Heart left ventricle (tissue), 16 donors: ENCODE data around the gene DDX31. TPM values are rescaled to one million over a fixed set of nuclear protein-coding genes. Genes with fewer than 3 reads are reported as not detected.
A peak's percentile ranks its signal among the peaks of the same experiment; 100 is the strongest.

ENCODE experiments used
- ATAC-seq, 4 donors: fragments of 200-7000 bp; cut with Tn5 transposase; one replicate each; pipeline ENCODE4 v1.9.1; 2020 to 2022; ENCODE audit warnings: moderate library complexity in 4 of 4, mild to moderate bottlenecking in 3 of 4, moderate number of reproducible peaks in 1 of 4
- DNase-seq, 5 donors: peaks; one replicate each; pipeline ENCODE4 v3.0.0-alpha.2; 2020
- H3K27ac ChIP-seq, 12 donors: fragments of 200-600 bp; sonication (generic) in 4 of 12; one replicate each; pipeline versions ENCODE4 v1.5.0 to v1.8.0; 2016 to 2022; ENCODE audit warnings: mild to moderate bottlenecking in 2 of 12
- H3K27me3 ChIP-seq, 9 donors: fragments of 200-600 bp; sonication (generic) in 2 of 9; one replicate each; pipeline versions ENCODE4 v1.5.1 to v1.8.0; 2016 to 2022; ENCODE audit warnings: mild to moderate bottlenecking in 3 of 9
- H3K36me3 ChIP-seq, 9 donors: fragments of 200-600 bp; sonication (generic) in 2 of 9; one replicate each; pipeline versions ENCODE4 v1.5.0 to v1.8.0; 2018 to 2022; ENCODE audit warnings: mild to moderate bottlenecking in 2 of 9
- H3K4me1 ChIP-seq, 12 donors: fragments of 200-600 bp; sonication (generic) in 4 of 12; one replicate each; pipeline versions ENCODE4 v1.5.0 to v1.8.0; 2016 to 2022; ENCODE audit warnings: mild to moderate bottlenecking in 3 of 12
- H3K4me3 ChIP-seq, 12 donors: fragments of 200-600 bp; sonication (generic) in 4 of 12; one replicate each; pipeline versions ENCODE4 v1.5.0 to v1.8.0; 2017 to 2022; ENCODE audit warnings: mild to moderate bottlenecking in 9 of 12, moderate library complexity in 4 of 12
- H3K9me3 ChIP-seq, 12 donors: fragments of 200-600 bp; sonication (generic) in 4 of 12; one replicate each; pipeline versions ENCODE4 v1.5.0 to v1.8.0; 2016 to 2022; ENCODE audit warnings: mild to moderate bottlenecking in 1 of 12
- POLR2A ChIP-seq, 2 donors: fragments of 450-650 bp; IDR thresholded peaks; one replicate each; pipeline ENCODE4 v1.6.1; 2017; ENCODE audit warnings: antibody characterized with exemption in 2 of 2, mild to moderate bottlenecking in 2 of 2, moderate library complexity in 2 of 2
- WGBS, 4 donors: extraction: QIAGEN DNeasy Blood & Tissue Kit in 2 of 4; methylation state at CpG; one replicate each; pipeline versions ENCODE4 v1.1.5 to v1.1.7; 2013 to 2018; 5-methylcytosine and 5-hydroxymethylcytosine counted together
- intact Hi-C, 10 donors: fragments of 100-400 bp; cut with DNase I; formaldehyde crosslinking; loops; one replicate each; pipeline versions ENCODE4 v1.11.1 to v1.14.2; 2022
- polyA plus RNA-seq, 2 donors: library from polyadenylated mRNA; stranded (reverse); fragments of 200-250 nt; gene quantifications; one replicate each; pipeline ENCODE4 v1.2.3, GENCODE V29; 2013
- total RNA-seq, 9 donors: library from RNA; depleted of rRNA in 2 of 9; stranded (reverse); fragments of >200 nt in 2 of 9; fragmentation: NEBNext Ultra II Directional in 3 of 9; extraction: Animal tissue kit (Norgen Biotek cat#: 25700) in 3 of 9; gene quantifications; one replicate each; pipeline versions ENCODE4 v1.1.0 to v1.2.4, GENCODE V29; 2016 to 2023
- TF ChIP-seq, protein P1 (sequence below), 12 donors: fragments of 200-600 bp; sonication (generic) in 4 of 12; IDR thresholded peaks; one replicate each; pipeline versions ENCODE4 v1.5.0 to v1.8.0; 2018 to 2022; ENCODE audit warnings: antibody characterized with exemption in 12 of 12, mild to moderate bottlenecking in 5 of 12
- donor health status: ischemic (EF 13 %, LVEDD 7.1; RV severe dilation, severe dysfunction).
- donor health status: healthy with polysubstance abuse.
- donor health status: DM: no; HTN: yes; CAD: no.
- donor health status: DM: no; HTN: no; CAD: no.
- donor health status: ischemic (EF 25% LVEDD 6.9; RV normal size, moderate dysfunction).
- donor health status: ischemic (EF 25% LVEDD 5.7; RV mildly dilated, moderate dysfunction).
- donor health status: healthy.
- donor health status: DM: yes; HTN: yes; CAD: no.
- donor health status: ischemic (EF 35%, LVEDD 5.7; RV mildly dilated, moderate dysfunction).
- donor health status: nonischemic (EF 11% LVEDD 7.7; RV severe dilation, severe dysfunction).
- donor health status: DM: yes; HTN: yes; CAD: no.
- donor health status: PGD.
- donor health status: ischemic (EF 29% LVEDD 5.4; RV normal size, mild dysfunction).
- donor health status: nonischemic (EF 23%, LVEDD 6.1; RV moderate dilation, normal function).

The DDX31 gene
- total and polyA plus RNA-seq, 11 donors = 2.4 to 7.0 (median 5.1) TPM

DNA sequence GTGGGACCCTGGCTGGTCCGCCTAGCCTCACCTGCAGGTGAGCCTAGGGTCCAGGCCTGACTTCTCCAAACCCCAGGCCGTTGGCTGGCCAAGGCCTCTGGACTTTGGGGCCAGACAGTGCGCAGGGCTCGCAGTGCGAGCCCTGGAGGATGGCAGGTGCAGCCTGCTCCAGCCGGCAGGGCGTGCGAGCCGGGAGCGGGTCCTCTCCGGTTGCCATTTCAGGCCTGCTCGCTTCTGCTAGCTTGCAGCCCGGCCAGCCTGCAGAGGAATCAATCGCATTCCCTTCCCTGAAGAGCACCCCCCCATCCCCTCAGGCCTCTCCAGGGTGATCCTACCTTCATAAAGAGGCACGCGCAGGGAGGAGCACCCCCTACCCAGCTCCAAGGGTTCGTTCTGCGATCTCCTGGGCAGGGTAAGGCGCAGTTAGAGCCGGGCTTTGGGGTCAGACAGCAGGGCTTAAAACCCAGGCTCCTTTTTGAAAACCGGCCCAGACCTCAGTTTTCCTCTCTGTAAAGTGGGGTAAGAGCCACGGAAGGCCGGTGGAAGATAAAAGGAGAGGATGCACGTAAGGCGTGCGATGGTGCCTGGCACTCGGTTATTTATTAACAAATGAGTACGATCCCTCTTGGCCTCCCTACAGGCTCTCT lies 81.2 kb downstream of the DDX31 start:
- Histone ChIP-seq H3K4me1 (peaks cover 0 to 32% (median 1%) of the 10 kb centered on the region in 12 donors), H3K27me3 (peaks cover 60 to 87% (median 82%) of the 10 kb centered on the region in 9 donors), H3K4me3 (no peak overlapping the region), H3K36me3 (peaks cover 0 to 10% (median 0%) of the 10 kb centered on the region in 9 donors), H3K9me3 (no peaks in the 10 kb centered on the region), H3K27ac (no peak overlapping the region)
- no peak for DNase-seq
- 4 to 11% (median 7%) methylated on average over 28 of the region's 28 CpGs for WGBS, 4 donors
- ATAC-seq = no peak
- intact Hi-C loops = no loop called here
- TF ChIP-seq, protein P1, sequence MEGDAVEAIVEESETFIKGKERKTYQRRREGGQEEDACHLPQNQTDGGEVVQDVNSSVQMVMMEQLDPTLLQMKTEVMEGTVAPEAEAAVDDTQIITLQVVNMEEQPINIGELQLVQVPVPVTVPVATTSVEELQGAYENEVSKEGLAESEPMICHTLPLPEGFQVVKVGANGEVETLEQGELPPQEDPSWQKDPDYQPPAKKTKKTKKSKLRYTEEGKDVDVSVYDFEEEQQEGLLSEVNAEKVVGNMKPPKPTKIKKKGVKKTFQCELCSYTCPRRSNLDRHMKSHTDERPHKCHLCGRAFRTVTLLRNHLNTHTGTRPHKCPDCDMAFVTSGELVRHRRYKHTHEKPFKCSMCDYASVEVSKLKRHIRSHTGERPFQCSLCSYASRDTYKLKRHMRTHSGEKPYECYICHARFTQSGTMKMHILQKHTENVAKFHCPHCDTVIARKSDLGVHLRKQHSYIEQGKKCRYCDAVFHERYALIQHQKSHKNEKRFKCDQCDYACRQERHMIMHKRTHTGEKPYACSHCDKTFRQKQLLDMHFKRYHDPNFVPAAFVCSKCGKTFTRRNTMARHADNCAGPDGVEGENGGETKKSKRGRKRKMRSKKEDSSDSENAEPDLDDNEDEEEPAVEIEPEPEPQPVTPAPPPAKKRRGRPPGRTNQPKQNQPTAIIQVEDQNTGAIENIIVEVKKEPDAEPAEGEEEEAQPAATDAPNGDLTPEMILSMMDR (IDR thresholded peaks at IDR 0.05) = no peak
- no peak for TF ChIP-seq POLR2A (IDR thresholded peaks at IDR 0.05)

DNA sequence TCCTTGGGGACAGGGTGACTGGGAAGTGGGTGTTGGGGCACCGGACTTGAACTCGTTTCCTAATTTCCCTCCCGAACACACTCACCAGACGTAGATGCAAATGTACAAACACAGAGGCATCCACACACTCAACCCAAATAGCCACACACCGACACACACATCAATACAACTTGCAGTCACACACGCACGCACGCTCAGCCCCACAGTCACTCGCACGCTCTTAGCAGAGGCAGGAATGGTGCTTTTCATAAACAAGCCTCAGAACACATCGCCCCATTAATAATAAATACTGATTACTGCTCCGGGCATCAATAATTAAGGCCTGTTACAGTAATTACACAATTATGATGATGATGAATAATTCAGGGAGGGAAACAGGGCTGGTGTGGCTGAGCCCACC lies 81.7 kb downstream of the DDX31 start:
- WGBS, 4 donors = 24 to 37% (median 30%) methylated on average over 12 of the region's 12 CpGs
- Histone ChIP-seq H3K36me3 (peaks cover 0 to 7% (median 0%) of the 10 kb centered on the region in 9 donors), H3K27me3 (peaks cover 66 to 92% (median 87%) of the 10 kb centered on the region in 9 donors), H3K27ac (no peak overlapping the region), H3K9me3 (no peaks in the 10 kb centered on the region), H3K4me3 (no peak overlapping the region), H3K4me1 (peaks cover 0 to 32% (median 1%) of the 10 kb centered on the region in 12 donors)
- intact Hi-C loops = no loop called here
- DNase-seq = no peak
- ATAC-seq = no peak
- TF ChIP-seq, protein P1 (IDR thresholded peaks at IDR 0.05) = no peak
- no peak for TF ChIP-seq POLR2A (IDR thresholded peaks at IDR 0.05)

DNA sequence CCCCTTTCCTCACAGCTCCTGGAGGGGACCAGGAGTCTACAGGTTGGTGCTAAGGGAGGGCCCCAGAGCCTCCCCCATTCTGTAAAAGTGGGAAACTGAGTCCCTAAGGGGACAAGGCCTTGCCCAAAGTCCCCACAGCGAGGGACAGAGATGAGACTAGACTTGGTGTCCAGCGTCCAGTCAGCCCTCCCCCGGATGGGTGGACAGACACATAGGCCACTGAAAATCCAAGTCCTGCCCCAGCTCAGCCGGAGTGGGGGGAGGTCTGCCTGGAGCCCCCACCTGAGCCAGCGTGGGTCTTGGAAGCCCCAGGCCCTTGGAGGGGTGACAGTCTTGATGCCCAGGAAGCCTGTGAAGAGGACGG lies 82.2 kb downstream of the DDX31 start:
- Histone ChIP-seq H3K36me3 (peaks cover 0 to 2% (median 0%) of the 10 kb centered on the region in 9 donors), H3K27ac (no peak overlapping the region), H3K9me3 (no peaks in the 10 kb centered on the region), H3K27me3 (peaks cover 66 to 97% (median 93%) of the 10 kb centered on the region in 9 donors), H3K4me3 (no peak overlapping the region), H3K4me1 (peaks cover 0 to 32% (median 1%) of the 10 kb centered on the region in 12 donors)
- DNase-seq (no peak), ATAC-seq (no peak)
- 12 to 18% (median 14%) methylated on average over 4 to 6 of the region's 6 CpGs; no CpG with 5 or more reads in 1 of the 4 donors for WGBS, 4 donors
- TF ChIP-seq, protein P1 (IDR thresholded peaks at IDR 0.05) = no peak
- no peak for TF ChIP-seq POLR2A (IDR thresholded peaks at IDR 0.05)
- intact Hi-C loops = no loop called here

DNA sequence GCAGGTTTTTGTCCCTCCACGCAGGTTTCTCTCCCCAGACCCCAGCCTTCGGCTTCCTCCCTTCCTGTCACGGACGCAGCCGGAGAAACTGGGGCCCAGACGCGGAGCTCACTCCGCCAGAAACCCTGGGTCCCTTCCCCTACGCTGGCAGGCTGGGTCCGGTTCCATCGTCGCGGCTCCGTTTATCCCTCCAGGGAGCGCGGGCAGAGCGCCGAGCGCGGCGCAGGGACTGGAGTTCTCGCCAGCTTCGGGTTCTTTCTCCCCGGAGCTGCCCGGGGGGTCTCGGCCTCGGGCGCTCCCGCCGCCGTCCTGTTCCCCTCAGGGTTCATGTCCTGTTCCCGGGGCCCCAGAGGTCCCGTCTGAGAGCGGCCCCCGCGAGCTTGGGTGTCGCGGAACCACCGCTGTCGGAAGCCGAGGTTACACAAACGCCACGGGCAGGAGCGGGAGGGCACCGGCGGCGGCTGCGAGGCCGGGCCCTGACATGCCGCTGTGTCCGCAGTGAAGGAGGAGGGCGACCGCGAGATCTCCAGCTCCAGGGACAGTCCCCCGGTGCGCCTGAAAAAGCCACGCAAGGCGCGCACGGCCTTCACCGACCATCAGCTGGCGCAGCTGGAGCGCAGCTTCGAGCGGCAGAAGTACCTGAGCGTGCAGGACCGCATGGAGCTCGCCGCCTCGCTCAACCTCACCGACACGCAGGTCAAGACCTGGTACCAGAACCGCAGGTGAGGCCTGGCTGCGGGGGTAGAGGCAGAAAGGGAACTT lies 82.8 kb downstream of the DDX31 start:
- H3K9me3 ChIP-seq = no peaks in the 10 kb centered on the region
- ATAC-seq (no peak), DNase-seq (peak in 1 of 5 donors; percentile 10)
- H3K36me3 ChIP-seq = no peaks in the 10 kb centered on the region
- intact Hi-C loops = no loop called here
- TF ChIP-seq, protein P1 (IDR thresholded peaks at IDR 0.05) = no peak
- TF ChIP-seq POLR2A (IDR thresholded peaks at IDR 0.05) = no peak
- no peak overlapping the region for H3K4me3 ChIP-seq
- H3K27ac ChIP-seq = no peak overlapping the region
- 1 to 3% (median 3%) methylated on average over 39 to 74 of the region's 74 CpGs for WGBS, 4 donors
- H3K27me3 ChIP-seq = peaks cover 66 to 100% (median 98%) of the 10 kb centered on the region in 9 donors
- peaks cover 0 to 36% (median 5%) of the 10 kb centered on the region in 12 donors for H3K4me1 ChIP-seq
